Activated T-cell treated with anti-CD3 and anti-CD28 coated beads, Interleukin-2, amount 50 U/mL, for 24 hours (primary cell): ENCODE measurements around the gene AZGP1.
"Not testable (repeated sequence)": the region's sequence is repeated elsewhere in the genome, so short reads cannot be mapped to it uniquely, and the experiment has no call there.

Source experiments
- DNase-seq: peaks from one replicate; pipeline ENCODE4 v3.0.0-alpha.2; 2020
- H3K27ac Mint-ChIP-seq: 2 replicates; pipeline ENCODE4 v1.8.0; 2020; ENCODE audit warnings: mild to moderate bottlenecking, mixed read lengths
- H3K27me3 Mint-ChIP-seq: 2 replicates; pipeline ENCODE4 v1.8.0; 2020; ENCODE audit warnings: mixed read lengths
- H3K36me3 Mint-ChIP-seq: 2 replicates; pipeline ENCODE4 v1.8.0; 2020; ENCODE audit warnings: low read depth, mixed read lengths
- H3K4me1 Mint-ChIP-seq: 2 replicates; pipeline ENCODE4 v1.8.0; 2020; ENCODE audit warnings: low read depth, mixed read lengths
- H3K4me3 Mint-ChIP-seq: 2 replicates; pipeline ENCODE4 v1.8.0; 2020; ENCODE audit warnings: mild to moderate bottlenecking, moderate library complexity, mixed read lengths
- H3K9me3 Mint-ChIP-seq: 2 replicates; pipeline ENCODE4 v1.8.0; 2020; ENCODE audit warnings: mixed read lengths

Gene AZGP1

DNA sequence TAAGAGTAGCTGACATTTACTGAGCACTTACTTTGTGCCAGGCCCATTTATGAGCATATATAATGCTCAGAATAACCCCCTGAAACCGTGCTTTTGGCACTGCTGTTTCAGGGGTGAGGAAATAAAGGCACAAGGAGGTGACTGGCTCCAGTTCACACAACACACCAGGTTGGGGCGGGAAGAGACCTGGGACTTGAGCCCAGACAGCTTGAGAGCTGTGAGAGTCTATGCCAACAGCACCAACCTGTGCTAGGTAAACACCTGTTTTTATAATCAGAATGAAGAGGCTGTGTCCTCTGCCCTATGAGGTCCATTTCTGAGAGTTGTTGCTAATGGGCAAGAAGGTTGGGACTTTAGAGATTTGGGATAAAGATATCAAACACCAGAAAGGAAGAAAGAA, 8.8 kb upstream of the AZGP1 start:
- H3K36me3 Mint-ChIP-seq, result no peaks in the 10 kb centered on the region
- DNase-seq, result no peak
- peaks cover 2% of the 10 kb centered on the region for H3K4me1 Mint-ChIP-seq

DNA sequence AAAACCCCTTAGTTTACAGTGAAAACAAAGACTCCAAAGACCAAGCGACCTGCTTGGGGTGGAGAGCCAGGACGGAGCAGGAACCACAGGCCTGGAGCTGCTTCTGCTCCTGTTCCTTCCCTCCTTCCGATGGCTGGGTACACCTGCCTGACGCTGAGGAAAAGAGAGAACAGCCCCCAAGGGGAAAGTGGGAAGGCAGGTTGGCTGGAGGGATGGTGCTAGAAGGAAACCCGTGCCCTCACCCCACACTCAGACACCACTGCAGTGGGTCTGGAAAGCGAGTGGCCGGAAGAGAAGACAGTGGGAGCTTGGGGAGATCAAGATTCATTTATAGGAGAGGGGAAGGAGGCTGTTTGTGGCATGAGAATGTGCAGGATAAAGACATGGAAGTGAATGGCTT, 5.2 kb upstream of the AZGP1 start:
- not testable (repeated sequence) for H3K4me3 Mint-ChIP-seq, H3K36me3 Mint-ChIP-seq, H3K27me3 Mint-ChIP-seq, DNase-seq, H3K27ac Mint-ChIP-seq, H3K9me3 Mint-ChIP-seq, H3K4me1 Mint-ChIP-seq

More for the DNA sequence above, 8.8 kb upstream of the AZGP1 start:
- H3K4me3 Mint-ChIP-seq, result no peak overlapping the region
- H3K27ac Mint-ChIP-seq, result no peak overlapping the region
- H3K27me3 Mint-ChIP-seq, result peaks cover 2% of the 10 kb centered on the region
- H3K9me3 Mint-ChIP-seq, result no peaks in the 10 kb centered on the region

DNA sequence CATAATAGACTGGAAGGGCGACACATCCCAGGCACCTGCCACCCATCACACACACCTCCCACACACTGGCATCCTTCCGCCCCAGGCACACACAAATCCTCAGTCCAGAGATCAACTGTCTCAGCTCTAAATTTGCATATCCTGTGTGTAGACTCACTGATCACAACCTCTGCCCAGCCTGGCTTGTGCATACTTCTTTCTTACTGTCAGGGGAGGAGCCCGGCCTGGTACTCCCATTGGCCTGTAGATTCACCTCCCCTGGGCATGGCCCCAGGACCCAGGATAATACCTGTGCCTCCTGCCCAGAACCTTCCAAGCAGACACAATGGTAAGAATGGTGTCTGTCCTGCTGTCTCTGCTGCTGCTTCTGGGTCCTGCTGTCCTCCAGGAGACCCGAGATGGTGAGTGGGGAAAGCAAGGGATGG, 4.6 kb upstream of the AZGP1 start:
- H3K4me1 Mint-ChIP-seq, H3K27me3 Mint-ChIP-seq, H3K36me3 Mint-ChIP-seq, H3K27ac Mint-ChIP-seq, DNase-seq, H3K9me3 Mint-ChIP-seq, H3K4me3 Mint-ChIP-seq: not testable (repeated sequence)

DNA sequence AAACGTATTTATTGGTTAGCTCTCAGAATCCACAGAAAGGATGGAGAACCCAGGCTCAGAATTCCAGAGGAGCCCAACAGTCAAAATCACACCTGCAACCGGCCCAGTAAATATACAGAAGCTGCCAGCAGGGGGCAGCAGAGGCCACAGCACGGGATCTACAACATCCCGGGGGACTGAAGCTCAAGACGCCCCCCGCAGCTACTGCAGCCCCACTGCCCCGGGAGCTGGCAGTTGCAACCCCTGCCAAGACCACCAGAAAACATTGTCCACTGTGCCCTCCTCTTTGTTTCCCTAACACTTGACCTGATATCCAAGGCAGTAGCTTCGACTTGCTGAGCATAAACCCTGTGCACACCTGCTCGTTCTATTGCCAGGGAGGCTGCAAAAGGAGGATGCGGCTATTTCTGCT, 4.0 kb upstream of the AZGP1 start:
- not testable (repeated sequence) for H3K9me3 Mint-ChIP-seq, H3K27ac Mint-ChIP-seq, H3K36me3 Mint-ChIP-seq, H3K4me3 Mint-ChIP-seq, H3K4me1 Mint-ChIP-seq
- peaks cover 10% of the 10 kb centered on the region for H3K27me3 Mint-ChIP-seq
- DNase-seq, result peak; percentile 77

DNA sequence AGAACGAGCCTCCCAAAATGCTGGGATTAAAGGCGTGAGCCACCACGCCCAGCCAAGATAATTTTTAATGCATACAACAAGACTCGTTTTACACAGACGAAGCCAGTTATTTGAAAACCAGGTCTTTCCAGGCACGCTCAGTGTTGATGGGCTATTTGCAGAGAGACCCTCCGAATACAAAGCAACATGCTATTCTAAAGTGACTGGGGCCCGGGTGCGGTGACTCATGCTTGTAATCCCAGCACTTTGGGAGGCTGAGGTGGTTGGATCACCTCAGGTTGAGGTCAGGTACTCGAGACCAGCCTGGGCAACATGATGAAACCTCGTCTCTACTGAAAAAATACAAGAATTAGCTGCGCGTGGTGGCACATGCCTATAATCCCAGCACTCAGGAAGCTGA, 795 bp upstream of the AZGP1 start:
- H3K36me3 Mint-ChIP-seq, result no peaks in the 10 kb centered on the region
- H3K4me1 Mint-ChIP-seq, result peaks cover 2% of the 10 kb centered on the region
- H3K27ac Mint-ChIP-seq, result no peak overlapping the region
- peaks cover 8% of the 10 kb centered on the region for H3K27me3 Mint-ChIP-seq
- H3K9me3 Mint-ChIP-seq, result no peaks in the 10 kb centered on the region
- no peak overlapping the region for H3K4me3 Mint-ChIP-seq
- no peak for DNase-seq

DNA sequence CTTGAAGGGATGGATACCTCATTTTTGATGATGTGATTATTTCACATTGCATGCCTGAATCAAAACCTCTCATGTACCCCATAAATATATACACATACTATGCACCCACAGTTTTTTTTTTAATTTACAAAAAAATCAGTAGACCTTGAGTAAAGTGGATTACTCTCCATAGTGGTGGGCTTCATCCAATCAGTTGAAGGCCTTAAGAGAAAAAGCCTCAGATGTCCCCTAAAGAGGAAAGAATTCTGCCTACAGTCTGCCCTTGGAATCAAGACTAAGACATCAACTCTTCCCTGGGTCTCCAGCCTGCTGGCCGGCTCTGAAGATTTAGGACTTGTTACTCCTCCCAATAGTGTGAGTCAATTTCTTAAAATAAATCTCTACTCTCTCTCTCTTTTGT, 1.1 kb downstream of the AZGP1 start:
- DNase-seq, result no peak
- Mint-ChIP-seq H3K27me3 (peaks cover 8% of the 10 kb centered on the region), H3K4me1 (no peaks in the 10 kb centered on the region), H3K36me3 (no peaks in the 10 kb centered on the region), H3K4me3 (no peak overlapping the region), H3K27ac (no peak overlapping the region), H3K9me3 (no peaks in the 10 kb centered on the region)

DNA sequence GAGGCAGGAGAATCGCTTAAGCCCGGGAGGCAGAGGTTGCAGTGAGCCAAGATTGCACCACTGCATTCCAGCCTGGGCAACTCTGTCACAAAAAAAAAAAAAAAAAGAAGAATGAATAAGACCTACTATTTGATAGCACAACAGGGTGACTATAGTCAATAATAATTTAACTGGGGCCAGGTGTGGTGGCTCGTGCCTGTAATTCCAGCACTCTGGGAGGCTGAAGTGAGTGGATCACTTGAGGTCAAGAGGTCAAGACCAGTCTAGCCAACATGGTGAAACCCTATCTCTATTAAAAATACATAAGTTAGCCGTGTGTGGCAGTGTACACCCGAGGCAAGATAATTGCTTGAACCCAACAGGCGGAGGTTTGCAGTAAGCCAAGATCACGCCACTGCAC, 2.0 kb downstream of the AZGP1 start:
- not testable (repeated sequence) for H3K27me3 Mint-ChIP-seq, H3K4me1 Mint-ChIP-seq, DNase-seq, H3K36me3 Mint-ChIP-seq, H3K27ac Mint-ChIP-seq, H3K9me3 Mint-ChIP-seq, H3K4me3 Mint-ChIP-seq

DNA sequence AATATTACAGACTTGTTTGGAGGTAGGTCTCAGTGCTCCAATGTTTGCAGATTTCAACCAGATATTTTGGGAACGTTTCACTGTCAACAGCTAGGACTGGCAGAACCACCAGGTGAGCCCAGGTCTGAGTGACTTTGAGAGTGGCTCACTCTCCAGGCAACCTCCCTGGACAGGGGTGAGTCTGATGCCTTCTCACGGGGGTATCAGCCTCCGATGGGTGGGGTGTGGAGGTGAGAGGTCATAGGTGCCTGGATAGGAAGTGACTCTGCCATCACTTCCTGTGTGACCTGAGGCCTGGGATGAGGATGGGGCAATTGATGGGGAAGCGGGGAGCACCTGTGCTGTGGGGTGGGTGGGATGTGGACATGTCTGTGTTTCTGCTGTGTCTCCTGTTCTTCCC, 4.6 kb downstream of the AZGP1 start:
- Mint-ChIP-seq H3K27me3 (peaks cover 21% of the 10 kb centered on the region), H3K27ac (no peak overlapping the region), H3K9me3 (no peaks in the 10 kb centered on the region), H3K4me3 (no peak overlapping the region), H3K36me3 (no peaks in the 10 kb centered on the region), H3K4me1 (no peaks in the 10 kb centered on the region)
- DNase-seq, result no peak

DNA sequence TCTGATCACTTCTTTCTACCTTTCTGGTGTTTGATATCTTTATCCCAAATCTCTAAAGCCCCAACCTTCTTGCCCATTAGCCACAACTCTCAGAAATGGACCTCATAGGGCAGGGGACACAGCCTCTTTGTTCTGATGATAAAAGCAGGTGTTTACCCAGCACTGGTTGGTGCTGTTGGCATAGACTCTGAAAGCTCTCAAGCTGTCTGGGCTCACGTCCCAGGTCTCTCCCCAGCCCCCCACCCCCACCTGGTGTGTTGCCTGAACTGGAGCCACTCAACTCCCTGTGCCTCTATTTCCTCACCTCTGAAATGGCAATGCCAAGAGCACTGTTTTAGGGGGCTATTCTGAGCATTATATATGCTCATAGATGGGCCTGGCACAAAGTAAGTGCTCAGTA, 6.0 kb downstream of the AZGP1 start:
- DNase-seq, H3K27ac Mint-ChIP-seq, H3K4me1 Mint-ChIP-seq, H3K36me3 Mint-ChIP-seq, H3K9me3 Mint-ChIP-seq, H3K4me3 Mint-ChIP-seq: not testable (repeated sequence)
- H3K27me3 Mint-ChIP-seq, result peaks cover 26% of the 10 kb centered on the region

DNA sequence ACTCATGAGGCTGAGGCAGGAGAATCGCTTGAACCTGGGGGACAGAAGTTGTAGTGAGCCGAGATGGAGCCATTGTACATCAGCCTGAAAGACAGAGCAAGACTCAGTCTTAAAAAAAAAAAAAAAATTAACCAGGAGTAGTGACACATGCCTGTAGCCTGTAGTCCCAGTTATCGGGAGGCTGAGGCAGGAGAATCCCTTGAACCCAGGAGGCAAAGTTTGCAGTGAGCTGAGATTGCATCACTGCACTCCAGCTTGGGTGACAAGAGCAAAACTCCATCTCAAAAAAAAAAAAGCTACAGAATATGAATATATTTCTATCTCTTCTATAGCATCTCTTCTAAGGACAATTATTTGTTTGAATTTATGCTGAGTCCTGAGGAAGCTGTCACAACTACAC, 6.5 kb downstream of the AZGP1 start:
- Mint-ChIP-seq H3K4me3 (no peak overlapping the region), H3K27ac (no peak overlapping the region), H3K36me3 (no peaks in the 10 kb centered on the region), H3K4me1 (no peaks in the 10 kb centered on the region), H3K9me3 (no peaks in the 10 kb centered on the region), H3K27me3 (peaks cover 31% of the 10 kb centered on the region)
- DNase-seq, result no peak

DNA sequence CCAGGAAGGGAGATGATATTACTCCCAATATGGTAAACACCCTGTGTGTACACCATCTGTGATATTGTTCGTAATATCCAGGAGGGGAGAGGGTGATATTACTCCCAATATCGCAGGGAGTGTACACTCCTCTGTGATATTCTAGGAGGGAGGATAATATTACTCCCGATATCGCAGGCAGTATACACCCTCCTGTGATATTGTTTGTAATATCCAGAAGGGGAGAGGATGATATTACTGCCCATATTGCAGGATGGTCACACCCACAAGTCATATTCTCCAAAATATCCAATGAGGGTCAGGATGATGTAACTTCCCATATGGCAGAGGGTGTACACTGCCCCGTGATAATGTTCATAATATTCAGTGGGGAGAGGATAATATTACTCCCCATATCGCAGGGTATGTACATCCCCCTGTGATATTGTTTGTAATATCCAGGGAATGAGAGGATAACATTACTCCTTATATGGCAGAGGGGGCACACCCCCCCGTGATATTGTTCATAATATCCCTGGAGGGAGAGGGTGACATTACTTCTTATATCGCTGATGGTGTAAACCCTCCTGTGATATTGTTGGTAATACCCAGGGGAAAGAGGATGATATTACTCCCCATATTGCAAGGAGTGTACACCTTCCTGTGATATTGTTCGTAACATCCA, 17.1 kb downstream of the AZGP1 start:
- H3K9me3 Mint-ChIP-seq, result no peaks in the 10 kb centered on the region
- no peak overlapping the region for H3K27ac Mint-ChIP-seq
- H3K36me3 Mint-ChIP-seq, result no peaks in the 10 kb centered on the region
- DNase-seq, result no peak
- H3K4me1 Mint-ChIP-seq, result peaks cover 4% of the 10 kb centered on the region
- peaks cover 29% of the 10 kb centered on the region for H3K27me3 Mint-ChIP-seq
- H3K4me3 Mint-ChIP-seq, result no peak overlapping the region

DNA sequence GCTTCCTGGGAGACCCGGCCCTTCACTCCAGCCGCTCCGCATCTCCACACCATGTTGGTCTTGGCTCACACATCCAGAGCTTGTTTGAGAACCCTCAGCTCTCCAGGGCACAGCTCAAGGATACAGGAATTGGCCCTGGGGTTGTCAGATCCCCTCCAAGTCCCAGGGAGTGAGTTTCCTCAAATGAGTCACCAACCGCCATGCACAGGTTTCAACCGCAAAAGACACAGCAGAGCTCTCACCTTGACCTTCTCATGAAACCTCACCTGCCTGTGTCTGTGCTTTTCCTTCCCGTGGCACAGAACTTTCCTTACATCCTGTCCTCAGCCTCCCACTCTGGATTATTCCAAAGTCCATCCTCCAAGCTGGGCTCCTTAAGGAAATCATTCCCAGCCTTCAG, 20.6 kb downstream of the AZGP1 start:
- Mint-ChIP-seq H3K27me3 (peaks cover 6% of the 10 kb centered on the region), H3K27ac (no peak overlapping the region), H3K4me3 (no peak overlapping the region), H3K36me3 (no peaks in the 10 kb centered on the region), H3K4me1 (peaks cover 6% of the 10 kb centered on the region), H3K9me3 (peaks cover 9% of the 10 kb centered on the region)
- DNase-seq, result no peak

DNA sequence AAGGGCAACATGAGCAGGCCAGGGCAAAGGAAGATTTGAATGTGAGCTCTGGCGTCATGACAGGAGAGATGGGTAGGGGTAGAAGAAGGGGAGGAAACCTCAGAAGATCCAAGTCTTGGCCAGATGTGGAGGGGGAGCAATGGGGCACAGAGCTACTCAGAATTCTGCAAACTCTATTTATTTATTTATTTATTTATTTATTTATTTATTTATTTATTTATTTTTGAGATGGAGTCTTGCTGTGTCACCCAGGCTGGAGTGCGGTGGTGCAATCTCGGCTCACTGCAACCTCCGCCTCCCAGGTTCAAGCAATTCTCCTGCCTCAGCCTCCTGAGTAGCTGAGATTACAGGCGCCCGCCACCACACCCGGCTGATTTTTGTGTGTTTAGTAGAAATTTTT, 21.2 kb downstream of the AZGP1 start:
- not testable (repeated sequence) for H3K4me1 Mint-ChIP-seq, H3K27ac Mint-ChIP-seq, H3K27me3 Mint-ChIP-seq, DNase-seq, H3K36me3 Mint-ChIP-seq, H3K9me3 Mint-ChIP-seq, H3K4me3 Mint-ChIP-seq

DNA sequence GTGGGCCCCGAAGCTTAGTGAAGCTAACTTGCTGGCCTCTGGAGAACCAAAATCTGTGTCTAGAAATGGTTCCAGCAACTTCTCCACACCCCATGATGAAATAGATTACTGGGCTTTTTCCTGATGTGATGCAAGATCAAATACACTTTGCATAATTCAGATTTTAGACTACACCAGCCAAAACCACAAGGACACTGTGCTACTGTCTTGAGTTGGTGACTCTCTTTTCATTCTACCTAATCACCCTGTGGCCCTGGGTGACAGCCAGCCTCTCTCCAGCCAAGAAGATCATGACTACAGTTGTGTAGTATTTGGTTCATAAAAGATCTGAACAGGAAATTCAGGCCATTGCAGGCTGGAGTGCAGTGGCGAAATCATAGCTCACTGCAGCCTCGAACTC, 22.2 kb downstream of the AZGP1 start:
- peaks cover 6% of the 10 kb centered on the region for H3K4me1 Mint-ChIP-seq
- H3K27me3 Mint-ChIP-seq, result peaks cover 10% of the 10 kb centered on the region
- no peak for DNase-seq
- peaks cover 9% of the 10 kb centered on the region for H3K9me3 Mint-ChIP-seq
- H3K36me3 Mint-ChIP-seq, result no peaks in the 10 kb centered on the region
- H3K4me3 Mint-ChIP-seq, result no peak overlapping the region
- H3K27ac Mint-ChIP-seq, result no peak overlapping the region

DNA sequence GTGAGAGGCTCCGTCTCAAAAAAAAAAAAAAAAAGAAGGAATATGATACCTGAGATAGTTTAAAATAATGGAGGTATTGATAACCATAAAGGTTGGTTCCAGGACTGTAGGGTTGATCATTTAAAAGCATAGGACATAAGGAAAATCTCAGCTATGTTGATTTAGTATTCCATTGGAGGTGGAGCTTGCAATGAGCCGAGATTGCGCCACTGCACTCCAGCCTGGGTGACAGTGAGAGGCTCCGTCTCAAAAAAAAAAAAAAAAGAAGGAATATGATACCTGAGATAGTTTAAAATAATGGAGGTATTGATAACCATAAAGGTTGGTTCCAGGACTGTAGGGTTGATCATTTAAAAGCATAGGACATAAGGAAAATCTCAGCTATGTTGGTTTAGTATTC, 23.2 kb downstream of the AZGP1 start:
- H3K4me3 Mint-ChIP-seq, H3K9me3 Mint-ChIP-seq, H3K27ac Mint-ChIP-seq, DNase-seq, H3K36me3 Mint-ChIP-seq, H3K4me1 Mint-ChIP-seq: not testable (repeated sequence)
- peaks cover 14% of the 10 kb centered on the region for H3K27me3 Mint-ChIP-seq

DNA sequence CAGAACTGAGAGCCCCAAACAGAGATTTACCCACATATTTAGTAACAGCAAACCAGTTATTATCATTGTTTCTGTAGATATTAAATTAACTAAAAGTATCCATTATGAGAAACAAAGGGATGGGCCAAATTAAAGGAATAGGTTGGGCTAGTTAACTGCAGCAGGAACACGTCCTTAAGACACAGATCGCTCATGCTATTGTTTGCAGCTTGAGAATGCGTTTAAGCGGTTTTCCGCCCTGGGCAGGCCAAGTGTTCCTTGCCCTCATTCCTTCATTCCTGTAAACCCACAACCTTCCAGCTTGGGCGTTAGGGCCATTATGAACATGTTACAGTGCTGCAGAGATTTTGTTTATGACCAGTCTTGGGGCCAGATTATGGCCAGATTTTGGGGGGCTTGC, 25.0 kb downstream of the AZGP1 start:
- not testable (repeated sequence) for H3K9me3 Mint-ChIP-seq, H3K27ac Mint-ChIP-seq, H3K4me1 Mint-ChIP-seq, H3K36me3 Mint-ChIP-seq, H3K4me3 Mint-ChIP-seq, DNase-seq
- peaks cover 21% of the 10 kb centered on the region for H3K27me3 Mint-ChIP-seq
